HG03565 (cell line): Measurements from ENCODE around the gene ANAPC5.

Experiments used
- ATAC-seq: cut with Tn5 transposase; IDR thresholded peaks from one replicate; pipeline ENCODE4 v1.9.1; 2021; ENCODE audit warnings: mild to moderate bottlenecking, moderate library complexity; ENCODE audit not compliant: unreplicated experiment

The ANAPC5 gene

GRCh38 chr12:121261398-121261797 is 90.8 kb downstream of the ANAPC5 start:
- no peak for ATAC-seq

GRCh38 chr12:121260091-121260490 is 92.1 kb downstream of the ANAPC5 start:
- no peak for ATAC-seq

- no peak for ATAC-seq
Measured at GRCh38 chr12:121259074-121259473, 93.1 kb downstream of the ANAPC5 start.
